Measurements from ENCODE around the gene CCR7.

GRCh38 chr17:40611840-40612474 is 46.7 kb upstream of the CCR7 start:
- TF ChIP-seq NR3C1 (IDR thresholded peaks at IDR 0.05) (no peak), CBX2 (IDR thresholded peaks at IDR 0.05; ENCODE audit: borderline replicate concordance, low read depth) (no peak)
